Pancreas (tissue), 10 donors: ENCODE results near the gene MTFP1. TPM values are rescaled to one million over a fixed set of nuclear protein-coding genes. Genes with fewer than 3 reads are reported as not detected.

Experiments used
- ATAC-seq, 4 donors: fragments of 200-7000 bp; cut with Tn5 transposase; one replicate each; pipeline versions ENCODE4 v1.8.0 to v1.9.1; 2020; ENCODE audit warnings: mild to moderate bottlenecking in 4 of 4, moderate library complexity in 4 of 4
- DNase-seq, 6 donors: peaks; one replicate each; pipeline ENCODE4 v3.0.0-alpha.2; 2020
- FAIRE-seq: peaks from 2 replicates; lab custom pipeline; 2012; peaks lifted over from hg19 to GRCh38; lab: Jason Lieb, UNC
- H3K27ac ChIP-seq, 4 donors: fragments of 200-600 bp; sonication (generic); 1 replicate in 3 of 4; 2 replicates in 1 of 4; pipeline versions ENCODE4 v1.5.0 to v1.8.0; 2020
- H3K27me3 ChIP-seq, 4 donors: fragments of 200-600 bp; one replicate each; pipeline ENCODE4 v1.8.0; 2021
- H3K36me3 ChIP-seq, 3 donors: fragments of 200-600 bp; sonication (generic) in 1 of 3; one replicate each; pipeline versions ENCODE4 v1.5.0 to v1.8.0; 2020 to 2021
- H3K4me1 ChIP-seq, 3 donors: fragments of 200-600 bp; one replicate each; pipeline ENCODE4 v1.8.0; 2021
- H3K4me3 ChIP-seq, 4 donors: fragments of 200-600 bp; sonication (generic) in 2 of 4; one replicate each; pipeline versions ENCODE4 v1.5.0 to v1.8.0; 2020 to 2021
- H3K9me3 ChIP-seq, 4 donors: fragments of 200-600 bp; one replicate each; pipeline ENCODE4 v1.8.0; 2021
- WGBS, 2 donors: extraction: QIAGEN DNeasy Blood & Tissue Kit; methylation state at CpG; one replicate each; pipeline ENCODE4 v1.1.7; 2013; 5-methylcytosine and 5-hydroxymethylcytosine counted together
- intact Hi-C, 3 donors: fragments of 100-400 bp; cut with DNase I; formaldehyde crosslinking; loops; one replicate each; pipeline versions ENCODE4 v1.11.1 to v1.14.2; 2022
- polyA plus RNA-seq, 2 donors: library from polyadenylated mRNA; stranded (reverse); fragments of 200-250 nt; gene quantifications; one replicate each; pipeline ENCODE4 v1.2.3, GENCODE V29; 2013
- total RNA-seq, 6 donors: library from RNA; stranded (reverse); fragmentation: NEBNext Ultra II Directional in 4 of 6; extraction: Animal tissue kit (Norgen Biotek cat#: 25700) in 4 of 6; gene quantifications; one replicate each; pipeline versions ENCODE4 v1.2.1 to v1.2.4, GENCODE V29; 2021 to 2023
- TF ChIP-seq, protein P1 (sequence below), 4 donors: fragments of 200-600 bp; sonication (generic) in 3 of 4; IDR thresholded peaks; one replicate each; pipeline versions ENCODE4 v1.5.0 to v1.8.0; 2021; ENCODE audit warnings: antibody characterized with exemption in 4 of 4
- donor health status: healthy with polysubstance abuse.
- donor health status: DM: no; HTN: no; CAD: no; lungs with moderate emphysema.
- donor health status: DM: no; HTN: no; CAD: no.
- donor health status: control.
- donor health status: control.
- donor health status: Bipolar disorder and iron deficiency.
- donor health status: DM: yes; HTN: yes; CAD: no.
- donor health status: DM: no; HTN: no; CAD: no.
- donor health status: DM: no; HTN: no; CAD: no.
- donor health status: DM: yes; HTN: yes; CAD: no.

MTFP1 gene
- total and polyA plus RNA-seq, 8 donors = 3.2 to 15.7 (median 8.6) TPM

DNA sequence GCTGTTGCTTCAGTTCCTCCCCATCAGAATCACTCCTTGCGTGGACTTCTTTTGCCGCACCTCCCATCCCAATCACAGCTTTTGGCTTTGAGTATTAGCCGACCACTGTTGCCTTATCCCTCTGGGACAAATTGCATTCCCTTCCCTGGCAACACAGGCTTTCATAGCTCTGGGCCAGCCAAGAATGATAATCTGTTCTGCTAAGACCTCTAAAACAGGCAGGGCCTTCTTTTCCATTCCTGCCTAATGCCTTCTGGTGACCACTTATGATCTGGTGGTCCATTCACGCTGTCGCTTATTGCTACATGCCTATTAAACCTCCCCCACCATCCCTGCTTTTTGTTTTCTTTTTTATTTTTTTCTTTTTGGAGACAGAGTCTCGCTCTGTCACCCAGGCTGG is 19.2 kb upstream of the MTFP1 start:
- intact Hi-C loops = no loop called here
- Histone ChIP-seq H3K27me3 (no peaks in the 10 kb centered on the region), H3K9me3 (no peaks in the 10 kb centered on the region), H3K36me3 (peaks cover 0 to 4% (median 0%) of the 10 kb centered on the region in 3 donors), H3K27ac (no peak overlapping the region), H3K4me3 (no peak overlapping the region), H3K4me1 (no peaks in the 10 kb centered on the region)
- TF ChIP-seq, protein P1, sequence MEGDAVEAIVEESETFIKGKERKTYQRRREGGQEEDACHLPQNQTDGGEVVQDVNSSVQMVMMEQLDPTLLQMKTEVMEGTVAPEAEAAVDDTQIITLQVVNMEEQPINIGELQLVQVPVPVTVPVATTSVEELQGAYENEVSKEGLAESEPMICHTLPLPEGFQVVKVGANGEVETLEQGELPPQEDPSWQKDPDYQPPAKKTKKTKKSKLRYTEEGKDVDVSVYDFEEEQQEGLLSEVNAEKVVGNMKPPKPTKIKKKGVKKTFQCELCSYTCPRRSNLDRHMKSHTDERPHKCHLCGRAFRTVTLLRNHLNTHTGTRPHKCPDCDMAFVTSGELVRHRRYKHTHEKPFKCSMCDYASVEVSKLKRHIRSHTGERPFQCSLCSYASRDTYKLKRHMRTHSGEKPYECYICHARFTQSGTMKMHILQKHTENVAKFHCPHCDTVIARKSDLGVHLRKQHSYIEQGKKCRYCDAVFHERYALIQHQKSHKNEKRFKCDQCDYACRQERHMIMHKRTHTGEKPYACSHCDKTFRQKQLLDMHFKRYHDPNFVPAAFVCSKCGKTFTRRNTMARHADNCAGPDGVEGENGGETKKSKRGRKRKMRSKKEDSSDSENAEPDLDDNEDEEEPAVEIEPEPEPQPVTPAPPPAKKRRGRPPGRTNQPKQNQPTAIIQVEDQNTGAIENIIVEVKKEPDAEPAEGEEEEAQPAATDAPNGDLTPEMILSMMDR (IDR thresholded peaks at IDR 0.05) = no peak
- DNase-seq (no peak), FAIRE-seq (no peak), ATAC-seq (no peak)
- WGBS, 2 donors = 80 to 95% methylated on average over 6 of the region's 6 CpGs

DNA sequence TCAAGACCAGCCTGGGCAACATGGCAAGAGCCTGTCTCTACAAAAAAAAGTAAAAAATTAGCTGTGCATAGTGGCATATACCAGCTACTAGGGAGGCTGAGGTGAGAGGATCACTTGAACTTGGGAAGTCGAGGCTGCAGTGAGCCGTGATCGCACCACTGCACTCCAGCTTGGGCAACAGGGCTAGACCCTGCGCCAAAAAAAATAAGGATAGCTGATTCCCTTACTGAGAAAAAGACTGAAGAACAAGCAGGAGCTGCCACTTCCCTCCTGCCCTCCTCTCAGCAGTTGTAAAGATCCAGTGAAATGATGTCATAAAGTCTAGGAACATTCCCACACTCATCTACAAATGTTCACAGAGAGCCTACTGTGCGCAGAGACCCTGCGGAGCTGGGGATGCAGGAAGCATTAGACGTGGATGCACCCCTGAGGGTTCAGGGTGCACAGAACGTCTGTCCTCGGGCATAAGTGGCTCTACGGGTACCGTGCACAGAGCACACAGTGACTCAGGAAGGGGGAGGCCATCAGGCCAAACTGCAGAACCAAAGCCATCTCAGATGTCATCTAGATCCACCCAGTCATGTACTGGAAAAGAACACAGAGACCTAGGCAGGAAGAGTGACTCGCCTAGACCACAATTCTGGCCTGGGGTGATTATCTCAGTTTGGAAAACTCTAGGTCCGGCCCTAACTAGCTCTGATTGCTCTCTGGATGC is 17.0 kb upstream of the MTFP1 start:
- FAIRE-seq = no peak
- WGBS, 2 donors = 88 to 93% methylated on average over 13 of the region's 13 CpGs
- Histone ChIP-seq H3K27ac (no peak overlapping the region), H3K36me3 (peaks cover 0 to 4% (median 0%) of the 10 kb centered on the region in 3 donors), H3K4me3 (no peak overlapping the region), H3K9me3 (no peaks in the 10 kb centered on the region), H3K27me3 (no peaks in the 10 kb centered on the region), H3K4me1 (no peaks in the 10 kb centered on the region)
- TF ChIP-seq, protein P1 (IDR thresholded peaks at IDR 0.05) = no peak
- no peak for DNase-seq
- ATAC-seq = peak in 1 of 4 donors; percentile 18
- intact Hi-C loops = no loop called here

DNA sequence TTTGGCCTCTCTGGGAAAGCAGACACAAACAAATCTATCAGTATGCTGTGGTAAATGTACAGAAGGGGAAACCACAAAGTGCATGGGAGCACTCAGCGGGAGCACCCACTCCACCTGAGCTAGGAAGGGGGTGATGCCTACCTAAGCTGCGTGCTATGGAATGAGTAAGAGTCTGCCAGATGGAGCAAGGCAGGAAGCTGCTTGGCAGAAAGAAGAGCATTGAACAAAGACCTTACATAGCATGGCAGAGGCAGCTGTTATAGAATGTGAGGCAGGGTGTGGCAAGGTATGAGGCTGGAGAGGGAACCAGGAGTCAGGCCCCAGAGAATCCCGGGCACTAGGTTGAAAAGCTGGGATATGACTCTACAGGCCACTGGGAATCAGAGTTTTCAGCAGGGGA is 13.8 kb upstream of the MTFP1 start:
- Histone ChIP-seq H3K27ac (no peak overlapping the region), H3K4me1 (no peaks in the 10 kb centered on the region), H3K9me3 (no peaks in the 10 kb centered on the region), H3K4me3 (no peak overlapping the region), H3K36me3 (peaks cover 0 to 4% (median 0%) of the 10 kb centered on the region in 3 donors), H3K27me3 (no peaks in the 10 kb centered on the region)
- intact Hi-C loops = no loop called here
- no peak for ATAC-seq
- no peak for FAIRE-seq
- TF ChIP-seq, protein P1 (IDR thresholded peaks at IDR 0.05) = no peak
- 90 to 93% methylated on average over 3 of the region's 3 CpGs for WGBS, 2 donors
- DNase-seq = no peak

DNA sequence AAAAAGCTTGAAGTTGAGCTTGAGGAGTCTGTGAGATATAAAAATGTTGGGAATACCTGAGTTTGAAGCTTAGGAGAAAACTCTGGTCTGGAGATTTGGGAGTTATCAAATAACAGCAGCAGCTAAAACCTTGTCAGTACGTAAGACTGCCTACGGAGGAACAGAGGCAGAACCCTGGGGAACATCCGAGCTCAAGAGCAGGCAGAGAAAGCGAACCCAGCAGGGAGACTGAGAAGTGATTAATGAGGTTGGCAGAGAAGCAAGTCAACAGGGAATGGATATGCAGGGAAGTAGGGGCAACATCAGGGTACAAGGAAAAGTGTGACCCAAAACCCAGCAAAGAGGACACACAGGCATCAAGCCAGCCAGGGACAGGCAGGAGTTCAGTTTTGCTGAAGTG is 12.6 kb upstream of the MTFP1 start:
- ATAC-seq (no peak), DNase-seq (no peak), FAIRE-seq (no peak)
- H3K4me1 ChIP-seq = no peaks in the 10 kb centered on the region
- TF ChIP-seq, protein P1 (IDR thresholded peaks at IDR 0.05) = no peak
- no peaks in the 10 kb centered on the region for H3K27me3 ChIP-seq
- no peak overlapping the region for H3K27ac ChIP-seq
- 90 to 93% methylated on average over 4 of the region's 4 CpGs for WGBS, 2 donors
- H3K4me3 ChIP-seq = no peak overlapping the region
- H3K36me3 ChIP-seq = peaks cover 0 to 4% (median 0%) of the 10 kb centered on the region in 3 donors
- no peaks in the 10 kb centered on the region for H3K9me3 ChIP-seq
- intact Hi-C loops = no loop called here
